Measurements from ENCODE around the gene TTLL9.

TTLL9 gene

DNA sequence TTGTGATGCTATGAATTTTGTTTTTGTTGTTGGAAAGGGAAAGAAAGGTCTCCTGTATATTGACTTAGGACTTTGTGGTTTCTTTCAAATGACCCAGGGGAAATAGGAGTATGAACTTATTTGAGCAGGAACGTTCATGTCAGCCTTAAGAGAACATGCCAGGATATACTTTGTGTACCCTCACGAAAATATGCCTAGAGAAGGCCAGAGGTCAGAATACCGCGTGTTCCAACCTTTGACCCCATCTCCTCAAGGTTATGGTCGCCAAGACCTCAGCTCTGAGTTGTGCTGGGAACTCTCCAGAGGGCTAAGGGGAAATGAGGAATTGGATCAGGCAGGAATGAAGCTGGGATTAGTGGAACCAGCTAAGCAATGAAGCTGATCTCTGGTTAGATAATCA, 11.5 kb downstream of the TTLL9 start:
- ChIA-PET POLR2A (no interaction called here), CTCF (interaction anchor here (1.1 to 2.8 kb wide), 5 partner anchors 11 to 70 kb away, joined by 3 to 9 read pairs (median 5); partner anchors contain the start of genes DUSP15, PDRG1 and TTLL9)
- no peak for DNase-seq (ENCODE audit: extremely low spot score)
- TF ChIP-seq CTCF (IDR thresholded peaks at IDR 0.05; ENCODE audit: control extremely low read depth, extremely low read depth, low read depth, missing control alignments): no peak

DNA sequence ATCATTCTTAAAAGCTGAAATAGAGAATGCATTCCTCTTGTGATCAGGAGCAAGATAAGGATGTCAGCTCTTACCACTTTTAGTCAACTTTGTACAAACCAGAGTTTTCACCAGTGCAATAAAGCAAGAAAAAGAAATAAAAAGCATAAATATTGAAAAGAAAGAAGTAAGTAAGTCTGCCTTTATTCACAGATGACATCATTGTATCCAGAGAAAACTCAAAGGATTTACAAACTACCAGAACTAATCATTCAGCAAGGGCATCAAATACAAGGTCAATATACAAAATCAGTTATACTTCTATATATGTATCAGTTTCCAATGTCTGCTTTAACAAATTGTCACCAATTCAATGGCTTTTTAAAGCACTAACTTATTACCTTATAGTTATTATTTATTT, 13.4 kb downstream of the TTLL9 start:
- ChIA-PET POLR2A (no interaction called here), CTCF (no interaction called here)
- TF ChIP-seq CTCF (IDR thresholded peaks at IDR 0.05; ENCODE audit: control extremely low read depth, extremely low read depth, low read depth, missing control alignments): no peak
- DNase-seq (ENCODE audit: extremely low spot score): no peak

DNA sequence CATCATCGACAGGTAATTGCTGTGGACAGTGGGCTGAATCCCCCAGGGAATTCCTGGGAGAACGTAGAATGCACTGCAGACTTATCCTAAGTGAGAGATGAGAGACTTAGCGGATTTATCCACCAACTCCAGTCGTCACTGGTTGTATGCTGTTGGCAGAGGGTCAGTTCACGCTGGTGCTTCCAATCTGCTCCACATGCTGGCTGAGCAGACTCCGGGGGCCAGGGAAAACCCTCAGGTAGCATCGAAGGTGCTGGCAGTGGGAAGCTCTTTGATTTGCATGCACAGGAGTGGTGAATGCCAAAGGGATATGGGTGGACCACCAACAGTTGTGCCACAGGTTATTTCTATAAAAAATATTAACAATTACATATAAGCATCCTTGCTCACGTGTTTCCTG, 20.2 kb downstream of the TTLL9 start:
- no peak for DNase-seq (ENCODE audit: extremely low spot score)
- CTCF ChIA-PET: interaction anchor here (2.6 kb wide), 1 partner anchor 18 kb away, joined by 8 read pairs; no protein-coding TSS in a partner anchor
- POLR2A ChIA-PET: no interaction called here
- no peak for TF ChIP-seq CTCF (IDR thresholded peaks at IDR 0.05; ENCODE audit: control extremely low read depth, extremely low read depth, low read depth, missing control alignments)

GRCh38 chr20:31894980-31895675, 24.7 kb downstream of the TTLL9 start:
- peak; percentile 84 for DNase-seq (ENCODE audit: extremely low spot score)
- CTCF ChIA-PET: interaction anchor here (0.9 to 3.2 kb wide), 9 partner anchors 9 to 137 kb away, joined by 3 to 16 read pairs (median 5); partner anchors contain the start of gene PDRG1
- POLR2A ChIA-PET: no interaction called here
- TF ChIP-seq CTCF (IDR thresholded peaks at IDR 0.05; ENCODE audit: control extremely low read depth, extremely low read depth, low read depth, missing control alignments): no peak

DNA sequence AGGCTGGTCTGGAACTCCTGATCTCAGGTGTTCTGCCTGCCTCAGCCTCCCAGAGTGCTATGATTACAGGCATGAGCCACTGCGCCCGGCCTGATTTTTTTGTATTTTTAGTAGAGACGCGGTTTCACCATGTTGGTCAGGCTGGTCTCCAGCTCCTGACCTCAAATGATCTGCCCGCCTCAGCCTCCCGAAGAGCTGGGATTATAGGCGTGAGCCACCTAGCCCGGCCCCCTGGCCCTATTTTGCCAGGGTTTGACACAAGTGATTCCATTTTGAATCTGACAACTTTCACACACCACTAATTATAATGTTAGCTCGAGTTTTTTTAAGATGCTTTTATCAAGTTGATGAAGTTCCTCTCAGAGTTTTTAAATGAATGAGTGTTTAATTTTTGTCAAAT, 25.6 kb downstream of the TTLL9 start:
- ChIA-PET POLR2A (no interaction called here), CTCF (interaction anchor here (0.9 to 3.2 kb wide), 10 partner anchors 10 to 214 kb away, joined by 3 to 16 read pairs (median 4); partner anchors contain the start of genes PDRG1 and TM9SF4)
- DNase-seq (ENCODE audit: extremely low spot score): no peak
- TF ChIP-seq CTCF (IDR thresholded peaks at IDR 0.05; ENCODE audit: control extremely low read depth, extremely low read depth, low read depth, missing control alignments): no peak

GRCh38 chr20:31897541-31897940, 27.1 kb downstream of the TTLL9 start:
- ChIA-PET CTCF (interaction anchor here (0.8 to 3.2 kb wide), 7 partner anchors 29 to 212 kb away, joined by 3 to 16 read pairs (median 3); partner anchors contain the start of genes PDRG1 and TM9SF4), POLR2A (no interaction called here)
- no peak for DNase-seq (ENCODE audit: extremely low spot score)
- no peak for TF ChIP-seq CTCF (IDR thresholded peaks at IDR 0.05; ENCODE audit: control extremely low read depth, extremely low read depth, low read depth, missing control alignments)

Data from GM10248 (cell line).